ENCODE results near the gene MAD1L1. TPM values are rescaled to one million over a fixed set of nuclear protein-coding genes. Genes with fewer than 3 reads are reported as not detected.

MAD1L1 gene
- total and polyA plus RNA-seq, 4 donors, result 12.8 to 20.7 (median 16.5) TPM

GRCh38 chr7:2050511-2050866 is 182.3 kb downstream of the MAD1L1 start:
- no peak overlapping the region for H3K4me3 ChIP-seq (ENCODE audit: low read depth in 1 of 3, low read length in 3 of 3)
- 92% methylated on average over 7 of the region's 7 CpGs for WGBS
- no peaks in the 10 kb centered on the region for H3K36me3 ChIP-seq (ENCODE audit: control insufficient read depth in 4 of 4, insufficient read depth in 3 of 4, low read depth in 1 of 4, low read length in 3 of 4)
- H3K9ac ChIP-seq (ENCODE audit: low read depth in 1 of 2, low read length in 2 of 2), result no peak overlapping the region
- DNase-seq (ENCODE audit: low spot score), result no peak
- H3K9me3 ChIP-seq (ENCODE audit: control insufficient read depth in 4 of 4, low read length in 3 of 4), result no peaks in the 10 kb centered on the region
- H3K4me1 ChIP-seq (ENCODE audit: control insufficient read depth in 4 of 4, insufficient read depth in 4 of 4, low read length in 3 of 4), result no peaks in the 10 kb centered on the region
- no peaks in the 10 kb centered on the region for H3K27me3 ChIP-seq (ENCODE audit: control insufficient read depth in 4 of 4, insufficient read depth in 4 of 4, low read length in 3 of 4)
- no peak for TF ChIP-seq ZBTB33 (IDR thresholded peaks at IDR 0.05)
- TF ChIP-seq FOXA1 (IDR thresholded peaks at IDR 0.05), result no peak
- TF ChIP-seq ATF3 (IDR thresholded peaks at IDR 0.05), result no peak
- TF ChIP-seq NR2F2 (IDR thresholded peaks at IDR 0.05), result no peak
- TF ChIP-seq REST (IDR thresholded peaks at IDR 0.05), result no peak
- TF ChIP-seq RAD21 (IDR thresholded peaks at IDR 0.05), result no peak
- no peak for TF ChIP-seq HNF4A (conservative IDR thresholded peaks at IDR 0.05)
- no peak for TF ChIP-seq FOXA2 (IDR thresholded peaks at IDR 0.05)
- no peak for TF ChIP-seq RXRA (IDR thresholded peaks at IDR 0.05)
- TF ChIP-seq JUND (IDR thresholded peaks at IDR 0.05), result no peak
- H3K27ac ChIP-seq (ENCODE audit: low read depth in 1 of 2, low read length in 2 of 2), result no peak overlapping the region

GRCh38 chr7:2049782-2050510 is 182.8 kb downstream of the MAD1L1 start:
- Histone ChIP-seq H3K4me3 (ENCODE audit: low read depth in 1 of 3, low read length in 3 of 3) (no peak overlapping the region), H3K9ac (ENCODE audit: low read depth in 1 of 2, low read length in 2 of 2) (no peak overlapping the region), H3K36me3 (ENCODE audit: control insufficient read depth in 4 of 4, insufficient read depth in 3 of 4, low read depth in 1 of 4, low read length in 3 of 4) (no peaks in the 10 kb centered on the region), H3K9me3 (ENCODE audit: control insufficient read depth in 4 of 4, low read length in 3 of 4) (no peaks in the 10 kb centered on the region), H3K27ac (ENCODE audit: low read depth in 1 of 2, low read length in 2 of 2) (no peak overlapping the region), H3K4me1 (ENCODE audit: control insufficient read depth in 4 of 4, insufficient read depth in 4 of 4, low read length in 3 of 4) (no peaks in the 10 kb centered on the region), H3K27me3 (ENCODE audit: control insufficient read depth in 4 of 4, insufficient read depth in 4 of 4, low read length in 3 of 4) (no peaks in the 10 kb centered on the region)
- 94% methylated on average over 37 of the region's 37 CpGs for WGBS
- no peak for DNase-seq (ENCODE audit: low spot score)
- TF ChIP-seq RXRA (IDR thresholded peaks at IDR 0.05) (no peak), MAX (IDR thresholded peaks at IDR 0.05) (no peak), TAF1 (conservative IDR thresholded peaks at IDR 0.05) (no peak), HNF4A (conservative IDR thresholded peaks at IDR 0.05) (no peak), JUND (IDR thresholded peaks at IDR 0.05) (no peak), ZBTB33 (IDR thresholded peaks at IDR 0.05) (no peak), FOXA2 (IDR thresholded peaks at IDR 0.05) (no peak), ATF3 (IDR thresholded peaks at IDR 0.05) (no peak), YY1 (IDR thresholded peaks at IDR 0.05) (no peak), EGR1 (IDR thresholded peaks at IDR 0.05; ENCODE audit: low read depth in 2 of 2) (no peak), RAD21 (IDR thresholded peaks at IDR 0.05) (no peak), CTCF (IDR thresholded peaks at IDR 0.05; ENCODE audit: low read depth, low read length, missing input control) (no peak), SP1 (IDR thresholded peaks at IDR 0.05) (no peak), GABPA (IDR thresholded peaks at IDR 0.05 in 1 of 2, conservative IDR thresholded peaks at IDR 0.05 in 1 of 2) (no peak), REST (IDR thresholded peaks at IDR 0.05) (no peak)
